ENCODE results near the gene VPS16.

VPS16 gene

GRCh38 chr20:2801286-2801728 lies 39.2 kb upstream of the VPS16 start:
- Histone ChIP-seq H3K4me1 (ENCODE audit: control insufficient read depth, low read length) (no peaks in the 10 kb centered on the region), H3K9me2 (replicated peaks; ENCODE audit: control insufficient read depth, low read length) (no peaks in the 10 kb centered on the region), H3K4me2 (ENCODE audit: low read length) (no peak overlapping the region), H3K27me3 (ENCODE audit: control insufficient read depth, low read length) (peaks cover 3% of the 10 kb centered on the region; the same call in 1 of the 2 replicates), H3K79me2 (ENCODE audit: control insufficient read depth, low read length) (no peaks in the 10 kb centered on the region), H4K20me1 (ENCODE audit: control insufficient read depth, insufficient read depth, low read depth, low read length) (no peaks in the 10 kb centered on the region), H3K9me3 (ENCODE audit: control insufficient read depth, insufficient read depth, low read length) (no peaks in the 10 kb centered on the region), H3K4me3 (ENCODE audit: low read length) (no peak overlapping the region), H3F3A (ENCODE audit: control insufficient read depth, insufficient read depth) (no peaks in the 10 kb centered on the region), H3K27ac (ENCODE audit: low read depth, low read length) (no peak overlapping the region), H3K36me3 (ENCODE audit: control insufficient read depth, low read length) (no peaks in the 10 kb centered on the region)
- no peak for TF ChIP-seq CTCF (IDR thresholded peaks at IDR 0.05; ENCODE audit: low read depth, low read length, poor library complexity, severe bottlenecking)
- no peak for TF ChIP-seq EZH2phosphoT487 (IDR thresholded peaks at IDR 0.05; ENCODE audit: borderline replicate concordance, low read length)

GRCh38 chr20:2804041-2804828 lies 36.3 kb upstream of the VPS16 start:
- no peaks in the 10 kb centered on the region for H4K20me1 ChIP-seq (ENCODE audit: control insufficient read depth, insufficient read depth, low read depth, low read length)
- H3K4me3 ChIP-seq (ENCODE audit: low read length), result no peak overlapping the region
- no peaks in the 10 kb centered on the region for H3K79me2 ChIP-seq (ENCODE audit: control insufficient read depth, low read length)
- no peaks in the 10 kb centered on the region for H3K9me2 ChIP-seq (replicated peaks; ENCODE audit: control insufficient read depth, low read length)
- TF ChIP-seq EZH2phosphoT487 (IDR thresholded peaks at IDR 0.05; ENCODE audit: borderline replicate concordance, low read length) (no peak), CTCF (IDR thresholded peaks at IDR 0.05; ENCODE audit: low read depth, low read length, poor library complexity, severe bottlenecking) (no peak)
- H3K4me1 ChIP-seq (ENCODE audit: control insufficient read depth, low read length), result no peaks in the 10 kb centered on the region
- H3K9me3 ChIP-seq (ENCODE audit: control insufficient read depth, insufficient read depth, low read length), result no peaks in the 10 kb centered on the region
- no peaks in the 10 kb centered on the region for H3F3A ChIP-seq (ENCODE audit: control insufficient read depth, insufficient read depth)
- H3K27ac ChIP-seq (ENCODE audit: low read depth, low read length), result no peak overlapping the region
- H3K36me3 ChIP-seq (ENCODE audit: control insufficient read depth, low read length), result no peaks in the 10 kb centered on the region
- H3K4me2 ChIP-seq (ENCODE audit: low read length), result no peak overlapping the region
- peaks cover 3% of the 10 kb centered on the region; the same call in 1 of the 2 replicates for H3K27me3 ChIP-seq (ENCODE audit: control insufficient read depth, low read length)

GRCh38 chr20:2804852-2805688 lies 35.5 kb upstream of the VPS16 start:
- no peaks in the 10 kb centered on the region for H3K79me2 ChIP-seq (ENCODE audit: control insufficient read depth, low read length)
- no peaks in the 10 kb centered on the region for H3K9me3 ChIP-seq (ENCODE audit: control insufficient read depth, insufficient read depth, low read length)
- H3K36me3 ChIP-seq (ENCODE audit: control insufficient read depth, low read length), result no peaks in the 10 kb centered on the region
- TF ChIP-seq CTCF (IDR thresholded peaks at IDR 0.05; ENCODE audit: low read depth, low read length, poor library complexity, severe bottlenecking), result no peak
- no peak for TF ChIP-seq EZH2phosphoT487 (IDR thresholded peaks at IDR 0.05; ENCODE audit: borderline replicate concordance, low read length)
- H3K4me2 ChIP-seq (ENCODE audit: low read length), result no peak overlapping the region
- H4K20me1 ChIP-seq (ENCODE audit: control insufficient read depth, insufficient read depth, low read depth, low read length), result no peaks in the 10 kb centered on the region
- no peaks in the 10 kb centered on the region for H3F3A ChIP-seq (ENCODE audit: control insufficient read depth, insufficient read depth)
- H3K27ac ChIP-seq (ENCODE audit: low read depth, low read length), result no peak overlapping the region
- H3K9me2 ChIP-seq (replicated peaks; ENCODE audit: control insufficient read depth, low read length), result no peaks in the 10 kb centered on the region
- H3K4me3 ChIP-seq (ENCODE audit: low read length), result no peak overlapping the region
- peaks cover 3% of the 10 kb centered on the region; the same call in 1 of the 2 replicates for H3K27me3 ChIP-seq (ENCODE audit: control insufficient read depth, low read length)
- no peaks in the 10 kb centered on the region for H3K4me1 ChIP-seq (ENCODE audit: control insufficient read depth, low read length)
